ENCODE measurements around the gene SGSM1.
A peak's percentile ranks its signal among the peaks of the same experiment; 100 is the strongest.
"Not testable (repeated sequence)": the region's sequence is repeated elsewhere in the genome, so short reads cannot be mapped to it uniquely, and the experiment has no call there.

SGSM1 gene

DNA sequence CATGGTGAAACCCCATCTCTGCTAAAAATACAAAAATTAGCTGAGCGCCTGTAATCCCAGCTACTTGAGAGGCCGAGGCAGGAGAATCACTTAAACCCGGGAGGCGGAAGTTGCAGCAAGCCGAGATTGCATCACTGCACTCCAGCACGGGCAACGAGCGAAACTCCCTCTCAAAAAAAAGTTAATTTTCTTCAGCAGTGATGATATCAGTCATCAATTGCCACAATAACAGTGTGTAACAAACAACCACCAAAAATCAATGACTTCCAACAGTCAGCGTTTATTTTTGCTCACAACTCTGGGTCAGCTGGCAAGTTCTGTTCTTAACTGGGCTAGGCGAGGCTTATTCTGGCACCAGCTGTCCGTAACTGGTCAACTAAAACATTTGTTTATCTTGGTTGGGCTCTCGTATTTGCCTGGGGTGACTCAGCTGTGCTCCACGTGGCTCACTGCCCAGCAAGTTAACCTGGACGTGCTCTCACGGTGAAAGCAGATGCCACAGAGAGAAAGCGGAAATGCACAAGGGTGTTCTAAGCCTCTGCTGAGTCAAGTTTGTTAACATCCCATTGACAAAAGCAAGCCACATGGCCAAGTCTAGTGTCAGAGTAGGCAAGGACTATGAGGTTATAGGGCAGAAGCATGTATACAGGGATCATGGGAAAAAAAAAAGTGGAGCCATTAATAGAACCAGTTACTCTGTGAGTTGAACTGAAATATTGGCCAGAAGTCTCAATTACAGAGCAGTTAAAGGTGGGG, 88.4 kb downstream of the SGSM1 start:
- peak; percentile 85 for DNase-seq (ENCODE audit: low spot score)

DNA sequence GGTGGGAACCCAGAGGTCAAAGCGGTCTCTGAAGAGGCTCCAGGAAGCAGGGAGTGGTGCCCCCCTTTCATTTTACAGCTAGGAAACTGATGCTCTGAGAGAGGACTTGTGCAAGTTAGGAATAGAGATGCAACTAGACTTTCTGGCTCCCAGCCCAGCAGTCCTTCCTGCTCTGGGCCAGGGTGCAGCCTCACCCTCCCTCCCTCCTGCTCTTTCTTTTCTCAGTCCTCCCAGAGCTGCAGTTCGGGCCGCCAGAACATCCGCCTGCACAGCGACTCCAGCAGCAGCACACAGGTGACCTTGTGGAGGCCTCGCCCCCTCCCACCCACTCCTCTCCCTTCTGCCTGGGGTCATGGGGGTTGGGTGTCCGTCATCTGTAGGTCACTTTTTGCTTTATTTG, 89.0 kb downstream of the SGSM1 start:
- peak; percentile 35 for DNase-seq (ENCODE audit: low spot score)

DNA sequence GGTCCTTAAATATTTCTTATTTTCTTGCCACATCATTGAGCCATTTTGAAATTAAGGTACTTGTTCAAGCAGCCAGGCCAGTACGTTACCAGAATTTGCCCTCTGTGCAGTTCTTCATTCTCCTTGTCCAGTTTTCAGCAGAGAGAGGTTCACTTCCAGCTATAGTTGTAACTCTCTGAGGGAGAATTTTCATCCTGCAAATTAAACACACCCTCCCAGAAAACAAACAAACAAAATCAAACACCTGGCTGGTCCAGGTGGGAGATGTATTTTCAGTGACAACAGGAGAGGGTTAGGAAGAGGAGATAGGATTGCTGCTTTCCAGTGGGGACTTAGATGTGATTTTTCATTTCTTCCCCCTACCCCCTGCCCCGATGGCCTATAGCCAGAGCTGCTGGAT, 95.4 kb downstream of the SGSM1 start:
- DNase-seq (ENCODE audit: low spot score), result no peak

DNA sequence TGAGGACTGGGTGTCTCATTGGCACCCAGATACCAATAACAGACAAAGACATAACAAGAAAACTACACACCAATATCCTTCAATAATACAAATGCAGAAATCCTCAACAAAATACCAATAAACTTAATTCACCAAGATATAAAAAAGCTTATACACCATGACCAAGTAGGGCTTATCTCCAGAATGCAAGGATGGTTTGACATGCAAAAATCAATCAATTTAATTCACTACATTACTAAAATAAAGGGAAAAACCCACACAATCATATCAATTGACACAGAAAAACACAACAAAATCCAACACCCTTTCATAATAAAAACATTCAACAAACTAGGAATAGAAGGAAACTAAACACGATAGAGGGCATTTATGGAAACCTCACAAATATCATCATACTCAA, 99.9 kb downstream of the SGSM1 start:
- DNase-seq (ENCODE audit: low spot score), result no peak

DNA sequence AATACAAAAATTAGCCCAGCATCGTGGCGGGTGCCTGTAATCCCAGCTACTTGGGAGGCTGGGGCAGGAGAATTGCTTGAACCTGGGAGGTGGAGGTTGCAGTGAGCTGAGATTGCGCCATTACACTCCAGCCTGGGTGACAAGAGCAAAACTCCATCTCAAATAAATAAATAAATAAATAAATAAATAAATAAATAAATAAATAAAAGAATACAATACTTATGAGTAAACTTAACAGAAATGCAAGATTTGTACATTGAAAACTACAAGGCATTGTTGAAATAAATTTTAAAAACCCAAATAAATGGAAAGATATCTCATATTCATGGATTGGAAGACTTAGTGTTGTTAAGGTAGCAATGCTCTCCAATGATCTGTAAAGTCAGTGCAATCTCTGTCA, 101.1 kb downstream of the SGSM1 start:
- DNase-seq (ENCODE audit: low spot score), result not testable (repeated sequence)

DNA sequence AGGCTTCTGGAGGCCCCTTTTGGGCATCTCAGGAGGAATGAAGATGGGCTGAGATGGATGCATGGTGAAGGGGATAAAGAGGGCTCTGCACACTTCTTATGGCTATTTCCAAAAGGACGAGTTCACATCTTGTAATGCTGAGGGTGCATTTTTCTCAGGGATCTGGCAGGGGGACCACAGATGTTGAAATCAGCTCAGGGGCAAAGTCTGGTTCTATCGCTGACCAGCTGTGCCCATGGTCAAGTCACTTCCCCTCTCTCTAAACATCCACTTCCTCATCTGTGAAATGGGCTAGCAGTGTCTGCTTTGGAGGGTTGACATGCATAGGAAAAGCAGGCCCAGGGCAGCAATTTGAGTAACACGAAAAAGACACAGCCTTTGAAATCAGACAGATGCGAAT, 114.0 kb downstream of the SGSM1 start:
- no peak for DNase-seq (ENCODE audit: low spot score)

DNA sequence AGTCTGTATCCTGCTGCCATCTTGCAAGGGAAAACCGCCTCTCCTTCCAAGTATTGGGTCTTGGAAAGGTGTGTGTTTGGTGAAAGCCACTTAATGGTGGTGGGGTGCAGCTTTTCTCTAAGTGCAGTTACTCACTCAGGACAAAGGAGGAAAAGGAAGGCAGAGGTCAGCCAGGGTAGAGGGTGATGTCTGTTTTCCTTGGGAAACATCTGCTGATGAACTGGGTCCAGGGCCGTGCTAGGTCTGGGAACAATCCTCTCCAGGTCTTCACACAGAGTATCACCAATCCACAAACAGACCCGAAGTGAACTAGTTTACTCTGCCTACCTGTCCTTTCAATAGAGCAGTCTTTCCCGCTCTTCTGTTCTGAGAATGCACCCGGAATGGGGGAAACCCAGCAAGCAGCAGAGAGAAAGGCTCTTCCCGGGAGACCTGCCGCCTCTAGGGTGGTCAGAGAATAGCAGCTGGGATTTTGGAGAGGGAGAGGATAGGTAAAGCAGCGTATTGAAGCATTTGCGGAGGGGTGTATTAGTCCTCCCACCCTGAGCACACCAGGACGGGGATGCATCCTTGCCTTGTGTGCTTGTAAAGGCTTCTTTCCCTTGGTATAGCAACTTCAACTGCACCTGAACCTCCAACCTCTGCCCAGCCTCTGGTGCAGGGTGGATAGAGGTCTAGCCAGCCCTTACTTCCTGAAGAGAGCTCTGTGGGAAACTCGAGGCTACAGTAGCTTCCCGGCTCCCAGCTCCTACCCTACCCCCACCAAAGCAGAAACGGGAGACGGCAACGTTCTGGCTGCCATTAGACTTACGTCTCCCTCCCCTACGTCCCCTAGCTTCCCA, 119.8 kb downstream of the SGSM1 start:
- no peak for DNase-seq (ENCODE audit: low spot score)

DNA sequence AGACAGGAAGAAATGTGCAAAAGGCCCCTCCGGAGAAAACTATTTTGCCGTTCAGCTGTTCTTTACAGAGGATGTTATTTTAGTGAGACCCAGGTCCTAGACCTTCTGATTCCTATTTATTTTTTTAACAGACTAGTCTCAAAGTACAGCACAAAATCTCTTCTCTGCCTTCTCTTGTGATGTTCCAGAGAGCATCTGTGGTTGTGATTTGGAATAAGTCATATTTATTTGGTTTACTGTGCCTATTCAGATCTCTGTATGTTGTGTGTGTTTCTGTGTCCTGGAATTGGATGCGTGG, 120.4 kb downstream of the SGSM1 start:
- DNase-seq (ENCODE audit: low spot score), result no peak

DNA sequence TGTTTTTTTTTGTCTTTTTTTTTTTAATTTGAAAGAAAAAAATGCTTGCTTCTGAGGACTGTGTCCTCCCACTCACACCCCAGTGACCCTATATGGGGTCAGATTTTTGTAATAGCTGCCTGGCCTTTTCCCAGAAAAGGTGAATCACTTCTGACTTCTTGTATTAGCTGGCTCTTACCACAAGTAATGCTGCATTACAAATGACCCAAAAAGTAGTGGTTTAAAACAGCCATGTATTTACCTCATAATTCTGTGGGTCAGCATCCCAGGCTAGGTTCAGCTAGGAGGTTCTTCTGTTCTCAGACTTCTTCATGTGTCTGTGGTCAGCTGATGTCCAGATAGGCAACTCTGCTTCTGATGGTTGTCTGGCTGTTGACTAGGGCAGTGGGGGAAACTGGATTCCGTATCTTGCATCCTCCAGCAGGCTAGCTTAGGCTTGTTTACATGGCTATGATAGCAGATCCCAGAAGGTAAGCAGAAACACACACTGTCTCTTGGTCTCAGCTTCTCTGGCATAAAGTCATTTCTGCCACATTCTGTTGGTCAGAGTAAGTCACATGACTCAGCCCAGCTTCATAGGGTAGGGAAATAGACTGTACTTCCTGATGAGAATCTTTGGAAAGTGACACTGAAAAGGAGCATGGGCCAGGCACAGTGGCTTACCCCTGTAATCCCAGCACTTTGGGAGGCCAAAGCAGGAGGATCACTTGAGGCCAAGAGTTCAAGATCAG, 121.0 kb downstream of the SGSM1 start:
- no peak for DNase-seq (ENCODE audit: low spot score)

DNA sequence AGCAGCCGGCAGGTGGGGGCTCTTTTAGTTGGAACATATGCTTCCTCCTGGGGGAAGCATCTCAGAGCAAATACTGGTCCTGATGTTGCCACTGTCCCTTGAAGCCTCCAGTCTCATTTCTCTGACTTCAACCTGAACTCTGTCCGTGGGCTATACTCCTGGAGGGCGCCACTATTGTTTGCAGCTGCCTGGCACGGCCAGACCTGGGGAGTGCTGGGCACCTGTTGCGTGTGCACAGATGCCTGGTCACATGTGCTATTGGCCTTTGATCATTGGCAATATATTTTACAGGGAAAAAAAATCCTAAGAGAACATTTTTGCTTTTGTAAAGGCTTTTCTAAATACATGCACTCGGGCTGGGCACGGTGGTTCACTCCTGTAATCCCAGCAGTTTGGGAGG, 122.3 kb downstream of the SGSM1 start:
- no peak for DNase-seq (ENCODE audit: low spot score)

DNA sequence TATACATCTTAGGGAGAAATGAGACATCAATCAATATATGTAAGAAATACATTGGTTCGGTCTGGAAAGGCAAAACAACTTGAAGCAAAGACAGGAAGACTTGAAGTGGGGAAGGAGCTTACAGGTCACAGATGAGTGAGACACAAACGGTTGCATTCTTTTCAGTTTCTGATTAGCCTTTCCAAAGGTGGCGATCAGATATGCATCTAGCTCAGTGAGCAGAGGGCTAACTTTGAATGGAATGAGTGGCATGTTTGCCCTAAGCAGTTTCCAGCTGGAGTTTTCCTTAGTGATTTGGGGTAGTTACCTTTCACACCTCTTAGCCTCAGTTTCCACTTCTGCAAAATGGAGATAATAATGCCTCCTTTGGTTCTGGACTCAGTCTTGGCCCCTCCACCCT, 124.7 kb downstream of the SGSM1 start:
- DNase-seq (ENCODE audit: low spot score), result no peak

DNA sequence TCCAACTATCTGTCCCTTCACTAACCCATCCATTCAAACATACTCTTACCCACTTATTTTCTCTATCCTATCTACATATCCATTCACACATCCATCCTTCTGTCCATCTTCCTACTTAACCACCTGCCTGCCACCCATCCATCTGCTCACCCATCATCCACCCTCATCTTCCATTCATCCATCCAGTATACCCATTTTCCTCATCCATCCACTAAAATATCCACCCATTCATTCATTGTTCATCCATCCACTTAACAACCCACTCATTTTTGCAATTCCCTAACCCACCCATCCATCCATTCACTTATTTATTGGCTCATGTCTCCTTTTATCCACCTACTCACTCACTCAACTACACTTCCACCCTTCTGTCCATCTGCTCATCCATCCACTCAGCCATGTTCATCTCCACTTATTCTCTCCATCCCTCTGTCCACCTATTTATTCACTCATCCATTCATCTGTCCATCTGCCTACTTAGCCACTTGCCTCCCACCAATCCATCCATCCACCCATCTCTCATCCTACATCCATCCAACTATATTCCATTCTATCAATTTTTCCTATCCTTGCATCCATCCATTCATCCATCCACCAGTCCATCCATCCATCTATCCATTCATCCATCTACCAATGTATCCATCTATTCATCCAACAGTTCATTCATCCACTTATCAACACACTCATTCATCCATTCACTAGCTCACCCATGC, 129.9 kb downstream of the SGSM1 start:
- no peak for DNase-seq (ENCODE audit: low spot score)

DNA sequence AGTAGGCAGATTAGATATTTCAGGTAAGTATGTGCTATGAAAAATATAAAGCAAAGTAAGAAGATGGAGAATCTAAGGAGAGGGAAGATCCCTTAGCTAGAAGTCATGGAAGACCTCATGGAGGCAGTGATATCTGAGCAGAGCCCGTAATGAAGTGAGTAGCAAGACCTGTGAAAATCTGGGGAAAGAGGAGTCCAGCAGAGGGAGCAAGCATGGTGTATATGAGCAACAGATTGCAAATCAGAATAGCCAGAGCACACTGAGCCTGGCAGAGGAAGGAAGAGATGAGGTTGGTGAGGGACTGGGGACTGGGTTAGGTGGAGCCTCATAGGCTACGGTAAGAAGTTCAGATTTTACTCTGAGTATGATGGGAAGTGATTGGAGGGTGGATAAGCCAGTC, 131.1 kb downstream of the SGSM1 start:
- DNase-seq (ENCODE audit: low spot score), result peak; percentile 24

DNA sequence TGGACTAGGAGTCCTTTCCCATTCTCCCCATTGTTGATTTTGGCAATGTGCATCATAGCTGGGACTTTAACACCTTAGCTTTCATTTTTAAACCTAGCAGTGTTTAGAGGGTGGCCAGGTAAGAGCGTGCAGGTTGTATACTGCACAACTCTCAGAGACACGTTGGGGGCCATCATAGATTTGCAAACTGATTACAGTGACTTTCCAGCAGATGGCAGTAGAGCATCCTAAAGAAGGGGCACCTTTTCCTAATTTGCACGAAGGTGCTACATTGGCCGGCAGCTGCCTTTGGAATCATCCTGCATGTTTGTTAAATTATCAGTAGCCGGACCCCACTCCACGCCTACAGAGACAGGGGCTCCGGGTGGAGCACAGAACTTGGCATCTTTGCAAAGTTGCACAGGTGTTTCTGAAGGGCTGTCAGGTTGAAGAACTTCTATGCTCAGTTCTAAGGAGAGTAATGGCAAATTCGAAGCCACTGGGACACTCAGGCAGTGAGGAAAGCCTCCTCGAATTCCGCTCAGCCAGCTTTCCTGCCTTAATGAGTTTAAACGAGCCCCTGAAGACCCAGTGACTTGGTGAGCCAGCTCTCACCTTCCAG, 132.8 kb downstream of the SGSM1 start:
- peak; percentile 41 for DNase-seq (ENCODE audit: low spot score)

DNA sequence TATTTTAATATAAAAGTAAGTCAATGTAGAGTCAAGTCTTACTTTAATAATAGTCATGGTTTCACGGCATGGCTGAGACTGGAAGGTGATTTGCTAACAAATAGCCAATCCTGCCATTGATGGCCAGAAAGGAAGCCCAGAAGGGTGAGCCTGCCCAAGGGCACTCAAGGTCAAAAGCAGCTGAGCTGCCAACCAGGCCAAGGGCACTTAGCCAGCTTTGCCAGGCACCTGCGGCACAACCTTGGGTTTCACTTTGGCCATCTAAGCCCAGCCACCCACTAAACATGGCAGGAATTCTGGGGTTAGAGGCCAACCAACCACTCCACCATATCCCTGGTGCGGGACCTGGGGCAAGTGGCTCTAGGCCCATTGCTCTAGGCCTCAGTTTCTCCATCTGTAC, 136.3 kb downstream of the SGSM1 start:
- DNase-seq (ENCODE audit: low spot score), result no peak

DNA sequence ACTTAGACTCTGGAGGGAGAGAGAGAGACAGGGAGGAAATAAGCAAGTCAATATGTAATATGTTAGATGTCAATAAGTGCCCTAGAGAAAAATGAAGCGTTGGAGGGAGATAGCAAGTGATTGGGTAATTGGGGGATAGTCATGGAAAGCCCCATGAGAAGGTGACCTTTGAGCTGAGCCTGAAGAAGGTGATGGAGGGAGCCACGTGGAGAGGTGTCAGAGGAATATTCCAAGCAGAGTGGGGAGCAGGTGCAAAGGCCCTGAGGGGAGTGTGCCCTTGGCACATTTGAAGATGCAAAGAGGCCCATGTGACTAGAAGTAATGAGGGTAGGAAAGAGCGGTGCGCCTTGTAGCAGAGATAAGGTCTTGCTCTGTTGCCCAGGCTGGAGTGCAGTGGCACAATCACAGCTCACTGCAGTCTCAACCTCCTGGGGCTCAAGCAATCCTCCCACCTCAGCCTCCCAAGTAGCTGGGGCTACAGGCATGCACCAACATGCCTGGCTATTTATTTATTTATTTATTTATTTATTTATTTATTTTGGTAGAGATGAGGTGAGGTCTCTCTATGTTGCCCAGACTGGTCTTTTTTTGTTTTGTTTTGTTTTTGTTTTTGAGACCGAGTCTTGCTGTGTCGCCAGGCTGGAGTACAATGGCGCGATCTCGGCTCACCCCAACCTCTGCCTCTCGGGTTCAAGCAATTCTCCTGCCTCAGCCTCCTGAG, 138.4 kb downstream of the SGSM1 start:
- DNase-seq (ENCODE audit: low spot score), result no peak

DNA sequence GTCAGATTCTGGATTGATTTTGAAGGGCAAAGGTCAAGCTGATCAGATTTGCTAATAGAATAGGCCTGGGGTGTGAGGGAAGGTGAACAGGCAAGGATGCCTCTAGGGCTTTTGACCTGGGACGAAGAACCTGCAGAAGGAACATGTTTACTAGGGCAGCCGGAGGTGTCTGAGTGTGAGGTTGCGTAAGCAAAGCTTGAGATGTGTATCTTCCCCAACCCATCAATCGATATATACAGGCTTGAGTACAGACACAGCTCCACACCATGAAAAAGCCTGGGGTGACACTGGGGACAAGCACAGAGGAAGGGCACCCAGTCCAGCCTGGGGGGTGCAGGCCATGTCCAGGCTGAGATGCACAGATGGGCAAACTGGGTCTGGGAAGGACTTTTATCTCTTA, 139.4 kb downstream of the SGSM1 start:
- no peak for DNase-seq (ENCODE audit: low spot score)

DNA sequence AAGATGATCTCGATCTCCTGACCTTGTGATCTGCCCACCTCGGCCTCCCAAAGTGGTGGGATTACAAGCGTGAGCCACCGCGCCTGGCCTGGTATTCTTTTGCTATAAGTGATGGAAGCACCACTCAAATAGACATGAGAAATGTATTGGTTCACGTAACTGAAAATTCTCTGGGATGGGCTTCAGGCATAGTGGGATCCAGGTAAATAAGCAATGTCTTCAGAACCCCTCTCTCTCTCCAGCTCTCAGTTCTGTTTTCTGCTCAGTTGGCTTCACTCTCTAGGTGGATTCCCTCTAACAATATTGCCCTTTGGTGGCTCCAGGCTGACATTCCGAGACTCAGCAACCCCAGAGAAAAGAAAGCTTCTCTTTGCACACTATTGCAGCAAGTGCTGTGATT, 141.4 kb downstream of the SGSM1 start:
- DNase-seq (ENCODE audit: low spot score), result no peak

DNA sequence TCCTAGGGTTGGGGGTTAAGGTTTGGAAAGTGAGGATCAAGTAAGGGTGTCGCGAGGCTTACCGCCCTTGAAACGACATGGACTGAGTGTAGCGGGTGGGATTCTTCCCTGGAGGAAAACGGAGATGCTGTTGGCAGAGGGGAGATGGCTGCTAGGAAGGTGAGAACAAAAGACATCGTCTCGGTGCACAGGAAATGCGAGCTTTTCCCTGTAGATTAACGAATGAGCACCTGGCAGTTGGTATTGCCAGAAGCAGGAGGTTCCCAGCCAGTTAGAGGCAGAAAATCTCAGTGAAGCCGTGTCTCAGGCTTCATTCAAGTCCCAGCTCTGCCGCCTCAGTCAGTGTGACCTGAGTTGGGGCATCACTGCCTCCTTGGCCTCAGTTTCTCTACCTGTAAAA, 141.9 kb downstream of the SGSM1 start:
- DNase-seq (ENCODE audit: low spot score), result no peak

DNA sequence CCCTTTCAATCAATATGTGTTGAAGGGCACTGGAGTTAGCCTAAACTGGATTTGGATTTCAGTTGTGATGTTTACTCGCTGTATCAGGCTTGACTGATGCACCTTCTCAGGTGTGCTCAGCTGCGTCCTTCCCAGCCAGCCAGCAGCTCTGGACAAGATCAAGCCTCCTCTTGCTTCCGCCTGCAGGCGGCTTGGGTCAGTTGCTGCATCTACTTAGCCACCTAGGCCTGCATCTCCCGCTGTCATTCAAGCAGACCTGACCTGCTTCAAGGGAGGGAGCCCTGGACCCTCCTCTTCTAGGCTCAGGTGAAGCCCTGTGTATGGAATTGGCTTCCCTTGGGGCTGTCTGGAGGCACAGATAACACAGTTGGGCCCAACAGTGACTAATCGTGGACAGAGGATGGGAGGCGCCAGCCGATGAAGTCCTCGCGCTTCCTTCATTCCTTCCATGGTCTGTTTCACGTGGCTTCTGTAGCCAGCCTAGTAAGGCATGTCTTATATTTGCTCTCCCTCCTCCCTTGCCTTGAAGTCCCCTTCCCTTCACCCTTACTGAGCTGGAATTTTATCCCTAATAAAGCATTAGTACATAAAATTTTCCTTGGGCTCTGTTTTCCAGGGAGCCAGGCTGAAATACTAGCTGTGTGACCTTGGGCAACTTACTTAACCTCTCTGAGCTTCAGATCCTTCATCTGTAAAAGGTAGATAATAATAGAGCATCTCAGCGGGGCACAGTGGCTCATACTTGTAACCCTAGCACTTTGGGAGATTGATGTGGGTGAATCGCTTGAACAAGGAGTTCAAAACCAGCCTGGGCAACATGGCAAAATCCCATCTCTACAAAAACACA, 142.6 kb downstream of the SGSM1 start:
- DNase-seq (ENCODE audit: low spot score), result no peak
